Measurements from ENCODE around the gene ALDH1L1. TPM values are rescaled to one million over a fixed set of nuclear protein-coding genes. Genes with fewer than 3 reads are reported as not detected.

The ALDH1L1 gene
- total RNA-seq, 1 experiment from 2014 or later, result not detected

GRCh38 chr3:126107957-126108675 lies 72.3 kb downstream of the ALDH1L1 start:
- no peaks in the 10 kb centered on the region for H3K27me3 ChIP-seq (ENCODE audit: low read length)
- H3K4me2 ChIP-seq (ENCODE audit: low read depth, low read length, poor library complexity, severe bottlenecking), result no peak overlapping the region
- no peak overlapping the region for H3K27ac ChIP-seq (ENCODE audit: low read length)
- H3K4me1 ChIP-seq (ENCODE audit: low read length), result no peaks in the 10 kb centered on the region
- no peaks in the 10 kb centered on the region for H4K20me1 ChIP-seq (ENCODE audit: insufficient read depth, low read depth, low read length)
- H3K9me2 ChIP-seq (replicated peaks; ENCODE audit: insufficient read depth, low read length), result no peaks in the 10 kb centered on the region
- H3K36me3 ChIP-seq (ENCODE audit: insufficient read depth, low read length), result no peaks in the 10 kb centered on the region
- no peaks in the 10 kb centered on the region for H3K9me3 ChIP-seq (ENCODE audit: low read length)
- H2AFZ ChIP-seq (ENCODE audit: low read length), result no peak overlapping the region
- DNase-seq, result no peak
- no peaks in the 10 kb centered on the region for H3K79me2 ChIP-seq (ENCODE audit: low read length)
- no peak overlapping the region for H3K9ac ChIP-seq (ENCODE audit: low read length)
- no peak overlapping the region for H3K4me3 ChIP-seq (ENCODE audit: low read length)

DNA sequence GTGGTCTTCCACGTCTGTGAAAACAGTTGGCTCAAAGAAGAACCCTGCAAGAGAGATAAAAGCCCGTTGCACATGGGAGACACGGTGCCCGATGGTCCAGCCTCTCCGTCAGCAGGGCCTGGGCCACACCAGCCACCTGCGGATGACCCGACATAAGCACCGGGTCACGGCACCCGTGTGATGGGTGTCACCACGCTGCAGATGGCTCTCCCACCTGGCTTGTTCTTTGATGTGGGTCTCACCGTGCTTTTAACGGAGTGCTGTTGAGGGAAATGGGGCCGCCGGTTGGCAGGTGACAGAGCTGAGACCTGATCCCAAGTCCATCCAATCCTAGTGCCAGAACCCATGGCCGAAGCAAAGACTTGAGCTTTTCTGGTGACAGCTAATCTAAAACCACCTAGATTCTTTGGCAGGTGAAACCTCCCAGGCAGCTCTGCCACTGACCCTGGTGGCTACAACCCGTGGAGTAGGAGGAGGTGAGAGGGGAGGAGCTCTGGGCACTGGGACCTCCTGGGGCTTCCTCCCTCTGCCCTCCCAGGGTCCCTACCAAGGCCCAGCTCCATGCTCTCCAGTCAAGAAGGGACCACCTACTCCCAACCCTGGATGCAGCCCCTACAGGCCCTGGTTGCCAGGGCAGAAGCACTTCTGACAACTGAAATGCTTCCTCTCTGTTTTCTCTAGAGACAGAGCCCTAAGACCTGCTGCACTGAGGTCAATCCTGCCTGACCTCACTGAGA lies 73.0 kb downstream of the ALDH1L1 start:
- no peak for DNase-seq
- H3K9ac ChIP-seq (ENCODE audit: low read length), result no peak overlapping the region
- no peaks in the 10 kb centered on the region for H3K36me3 ChIP-seq (ENCODE audit: insufficient read depth, low read length)

DNA sequence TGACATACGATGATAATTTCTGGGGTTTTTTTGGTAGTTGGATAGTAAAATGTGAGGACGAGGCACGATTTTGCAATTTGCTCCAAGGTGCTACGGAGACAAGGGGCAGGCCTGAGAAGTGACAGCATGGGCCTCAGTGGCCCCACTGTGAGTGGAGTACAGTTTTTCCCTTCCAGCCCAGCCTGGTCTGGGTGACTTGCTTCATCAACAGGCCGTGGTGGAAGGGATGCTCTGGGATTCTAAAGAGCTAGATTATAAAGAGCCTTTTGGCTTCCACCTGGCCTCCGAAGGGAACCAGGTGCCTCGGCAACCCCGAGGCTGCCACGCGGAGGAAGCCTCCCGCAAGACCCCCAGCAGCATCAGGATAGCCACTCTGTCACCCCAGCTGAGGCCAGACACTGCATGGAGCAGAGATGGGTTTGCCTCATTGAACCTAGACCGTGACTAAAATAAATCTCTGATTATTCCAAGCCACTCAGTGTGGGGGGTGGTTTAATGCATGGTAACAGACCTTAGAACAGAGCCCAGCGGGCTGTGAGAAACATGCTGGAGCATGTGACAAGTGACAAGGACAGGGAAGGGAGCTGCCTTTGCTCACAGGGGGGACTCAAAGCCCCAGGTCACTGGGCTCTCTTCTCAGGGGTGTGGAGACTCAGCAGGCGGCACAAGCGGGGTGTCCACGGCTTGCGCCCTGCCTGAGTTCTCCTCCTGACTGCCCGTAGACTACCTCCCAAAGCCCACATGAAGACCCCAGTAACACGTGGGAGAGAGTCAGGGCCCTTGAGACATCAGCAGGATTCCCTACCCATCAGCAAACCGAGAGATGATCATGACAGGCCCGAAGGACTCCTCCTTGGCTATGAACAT lies 73.8 kb downstream of the ALDH1L1 start:
- H3K9ac ChIP-seq (ENCODE audit: low read length), result no peak overlapping the region
- H4K20me1 ChIP-seq (ENCODE audit: insufficient read depth, low read depth, low read length), result no peaks in the 10 kb centered on the region
- no peaks in the 10 kb centered on the region for H3K4me1 ChIP-seq (ENCODE audit: low read length)
- H2AFZ ChIP-seq (ENCODE audit: low read length), result no peak overlapping the region
- no peak overlapping the region for H3K4me3 ChIP-seq (ENCODE audit: low read length)
- no peak overlapping the region for H3K27ac ChIP-seq (ENCODE audit: low read length)
- no peak for DNase-seq
- H3K27me3 ChIP-seq (ENCODE audit: low read length), result no peaks in the 10 kb centered on the region
- no peak overlapping the region for H3K4me2 ChIP-seq (ENCODE audit: low read depth, low read length, poor library complexity, severe bottlenecking)
- H3K36me3 ChIP-seq (ENCODE audit: insufficient read depth, low read length), result no peaks in the 10 kb centered on the region
- no peaks in the 10 kb centered on the region for H3K9me2 ChIP-seq (replicated peaks; ENCODE audit: insufficient read depth, low read length)
- no peaks in the 10 kb centered on the region for H3K79me2 ChIP-seq (ENCODE audit: low read length)
- no peaks in the 10 kb centered on the region for H3K9me3 ChIP-seq (ENCODE audit: low read length)

More for the DNA sequence above, 73.0 kb downstream of the ALDH1L1 start:
- no peak overlapping the region for H2AFZ ChIP-seq (ENCODE audit: low read length)
- H3K27me3 ChIP-seq (ENCODE audit: low read length), result no peaks in the 10 kb centered on the region
- H3K9me3 ChIP-seq (ENCODE audit: low read length), result no peaks in the 10 kb centered on the region
- no peaks in the 10 kb centered on the region for H3K9me2 ChIP-seq (replicated peaks; ENCODE audit: insufficient read depth, low read length)
- no peaks in the 10 kb centered on the region for H3K79me2 ChIP-seq (ENCODE audit: low read length)
- no peaks in the 10 kb centered on the region for H4K20me1 ChIP-seq (ENCODE audit: insufficient read depth, low read depth, low read length)
- H3K4me1 ChIP-seq (ENCODE audit: low read length), result no peaks in the 10 kb centered on the region
- H3K27ac ChIP-seq (ENCODE audit: low read length), result no peak overlapping the region
- no peak overlapping the region for H3K4me2 ChIP-seq (ENCODE audit: low read depth, low read length, poor library complexity, severe bottlenecking)
- H3K4me3 ChIP-seq (ENCODE audit: low read length), result no peak overlapping the region

GRCh38 chr3:126105691-126106187 lies 74.6 kb downstream of the ALDH1L1 start:
- Histone ChIP-seq H3K9me2 (replicated peaks; ENCODE audit: insufficient read depth, low read length) (no peaks in the 10 kb centered on the region), H2AFZ (ENCODE audit: low read length) (no peak overlapping the region), H3K4me2 (ENCODE audit: low read depth, low read length, poor library complexity, severe bottlenecking) (no peak overlapping the region), H3K36me3 (ENCODE audit: insufficient read depth, low read length) (no peaks in the 10 kb centered on the region), H3K4me1 (ENCODE audit: low read length) (no peaks in the 10 kb centered on the region), H4K20me1 (ENCODE audit: insufficient read depth, low read depth, low read length) (no peaks in the 10 kb centered on the region), H3K9ac (ENCODE audit: low read length) (no peak overlapping the region), H3K9me3 (ENCODE audit: low read length) (no peaks in the 10 kb centered on the region), H3K4me3 (ENCODE audit: low read length) (no peak overlapping the region), H3K79me2 (ENCODE audit: low read length) (no peaks in the 10 kb centered on the region), H3K27ac (ENCODE audit: low read length) (no peak overlapping the region), H3K27me3 (ENCODE audit: low read length) (no peaks in the 10 kb centered on the region)
- DNase-seq, result no peak

- Histone ChIP-seq H2AFZ (ENCODE audit: low read length) (no peak overlapping the region), H3K4me2 (ENCODE audit: low read depth, low read length, poor library complexity, severe bottlenecking) (no peak overlapping the region), H3K4me1 (ENCODE audit: low read length) (no peaks in the 10 kb centered on the region), H3K27ac (ENCODE audit: low read length) (no peak overlapping the region), H3K36me3 (ENCODE audit: insufficient read depth, low read length) (no peaks in the 10 kb centered on the region), H3K79me2 (ENCODE audit: low read length) (no peaks in the 10 kb centered on the region), H3K27me3 (ENCODE audit: low read length) (no peaks in the 10 kb centered on the region), H3K4me3 (ENCODE audit: low read length) (no peak overlapping the region), H3K9me3 (ENCODE audit: low read length) (no peaks in the 10 kb centered on the region), H3K9me2 (replicated peaks; ENCODE audit: insufficient read depth, low read length) (no peaks in the 10 kb centered on the region), H3K9ac (ENCODE audit: low read length) (no peak overlapping the region), H4K20me1 (ENCODE audit: insufficient read depth, low read depth, low read length) (no peaks in the 10 kb centered on the region)
- DNase-seq, result no peak
Measured at GRCh38 chr3:126104742-126105605, 75.4 kb downstream of the ALDH1L1 start.

DNA sequence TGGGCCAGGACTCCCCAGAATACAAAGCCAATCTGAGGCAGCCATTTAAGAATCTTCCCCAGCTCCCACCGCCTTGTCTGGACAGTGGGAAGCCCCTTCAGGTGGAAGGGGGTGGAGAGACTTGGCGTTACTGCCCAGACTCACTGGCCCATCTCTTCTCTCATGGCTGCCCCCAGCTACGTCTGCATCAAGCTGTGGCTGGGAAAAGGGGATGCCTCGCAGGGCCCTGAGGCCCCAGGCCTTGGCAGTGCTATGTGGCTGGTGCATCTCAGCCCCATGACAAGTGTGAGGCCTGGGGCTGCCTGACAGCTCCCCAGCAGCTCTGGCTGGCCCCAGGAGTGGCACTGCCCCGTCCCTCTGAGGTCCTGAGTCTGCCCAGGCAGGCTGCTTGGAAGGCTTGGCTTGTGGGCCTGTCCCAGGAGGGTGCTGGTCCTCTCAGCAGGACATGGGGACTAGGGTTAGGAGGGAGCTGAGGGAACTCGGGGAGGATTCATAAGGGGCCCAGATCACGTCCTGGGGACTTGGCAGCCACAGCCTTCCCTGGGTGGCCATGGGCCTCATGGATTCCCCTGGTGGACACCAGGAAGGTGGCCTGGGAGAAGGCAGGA lies 76.3 kb downstream of the ALDH1L1 start:
- Histone ChIP-seq H3K4me1 (ENCODE audit: low read length) (no peaks in the 10 kb centered on the region), H3K4me2 (ENCODE audit: low read depth, low read length, poor library complexity, severe bottlenecking) (no peak overlapping the region), H3K36me3 (ENCODE audit: insufficient read depth, low read length) (no peaks in the 10 kb centered on the region), H3K79me2 (ENCODE audit: low read length) (no peaks in the 10 kb centered on the region), H3K9me2 (replicated peaks; ENCODE audit: insufficient read depth, low read length) (no peaks in the 10 kb centered on the region), H3K9me3 (ENCODE audit: low read length) (no peaks in the 10 kb centered on the region), H4K20me1 (ENCODE audit: insufficient read depth, low read depth, low read length) (no peaks in the 10 kb centered on the region), H3K4me3 (ENCODE audit: low read length) (no peak overlapping the region), H3K27ac (ENCODE audit: low read length) (no peak overlapping the region), H3K27me3 (ENCODE audit: low read length) (no peaks in the 10 kb centered on the region), H2AFZ (ENCODE audit: low read length) (no peak overlapping the region), H3K9ac (ENCODE audit: low read length) (no peak overlapping the region)
- DNase-seq, result no peak

- Histone ChIP-seq H3K9ac (ENCODE audit: low read length) (no peak overlapping the region), H3K4me2 (ENCODE audit: low read depth, low read length, poor library complexity, severe bottlenecking) (no peak overlapping the region), H2AFZ (ENCODE audit: low read length) (no peak overlapping the region), H4K20me1 (ENCODE audit: insufficient read depth, low read depth, low read length) (no peaks in the 10 kb centered on the region), H3K9me2 (replicated peaks; ENCODE audit: insufficient read depth, low read length) (no peaks in the 10 kb centered on the region), H3K27ac (ENCODE audit: low read length) (no peak overlapping the region), H3K9me3 (ENCODE audit: low read length) (no peaks in the 10 kb centered on the region), H3K36me3 (ENCODE audit: insufficient read depth, low read length) (no peaks in the 10 kb centered on the region), H3K4me3 (ENCODE audit: low read length) (no peak overlapping the region), H3K79me2 (ENCODE audit: low read length) (no peaks in the 10 kb centered on the region), H3K27me3 (ENCODE audit: low read length) (no peaks in the 10 kb centered on the region), H3K4me1 (ENCODE audit: low read length) (no peaks in the 10 kb centered on the region)
- peak; percentile 67 for DNase-seq
Measured at GRCh38 chr3:126103121-126104027, 77.0 kb downstream of the ALDH1L1 start.
